UCSD-AML1 (cell line): ENCODE results near the gene PFKFB3.
"Not testable (repeated sequence)": the region's sequence is repeated elsewhere in the genome, so short reads cannot be mapped to it uniquely, and the experiment has no call there.

Experiments
- DNase-seq: peaks from one replicate; lab custom pipeline; 2025; ENCODE audit not compliant: unreplicated experiment; lab: John Stamatoyannopoulos, UW

PFKFB3 gene

DNA sequence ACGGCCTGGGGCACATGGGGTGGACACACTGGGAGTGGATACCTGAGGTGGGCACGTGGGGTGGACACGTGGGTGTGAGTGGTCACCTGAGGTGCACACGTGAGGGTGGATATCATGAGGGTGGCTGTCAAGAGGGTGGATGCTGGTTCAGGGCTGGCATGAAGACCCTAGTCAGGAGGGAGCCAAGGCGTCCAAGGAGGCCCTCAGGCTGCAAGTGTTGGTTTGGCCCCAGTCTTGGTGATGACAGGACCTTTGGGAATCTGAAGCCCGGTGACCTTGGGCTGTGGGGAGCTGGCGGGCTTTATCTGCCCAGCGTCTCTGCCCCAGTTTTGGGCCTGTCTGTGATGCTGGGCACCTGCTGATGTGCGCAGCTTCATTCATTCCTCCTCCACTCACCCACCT lies 24.9 kb upstream of the PFKFB3 start:
- no peak for DNase-seq

DNA sequence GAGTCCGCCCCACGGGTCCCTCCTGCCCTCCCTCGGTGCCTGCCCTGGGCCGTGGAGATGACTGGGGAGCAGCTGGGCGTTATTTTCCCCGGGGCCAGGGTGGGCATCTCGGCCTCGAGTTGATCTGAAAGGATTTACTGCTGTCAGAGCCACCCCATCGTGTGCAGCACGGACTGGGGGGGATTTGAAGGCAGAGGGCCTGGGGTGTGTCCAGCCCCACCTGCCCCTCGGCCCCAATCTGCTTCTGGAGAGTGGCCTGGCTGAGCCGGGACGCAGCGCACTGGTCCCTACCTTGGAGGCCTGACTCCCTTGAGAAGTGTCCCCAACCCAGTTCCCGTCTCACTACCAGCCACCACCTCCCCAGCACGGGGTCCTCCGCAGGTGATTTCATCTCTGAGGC lies 24.2 kb upstream of the PFKFB3 start:
- no peak for DNase-seq

DNA sequence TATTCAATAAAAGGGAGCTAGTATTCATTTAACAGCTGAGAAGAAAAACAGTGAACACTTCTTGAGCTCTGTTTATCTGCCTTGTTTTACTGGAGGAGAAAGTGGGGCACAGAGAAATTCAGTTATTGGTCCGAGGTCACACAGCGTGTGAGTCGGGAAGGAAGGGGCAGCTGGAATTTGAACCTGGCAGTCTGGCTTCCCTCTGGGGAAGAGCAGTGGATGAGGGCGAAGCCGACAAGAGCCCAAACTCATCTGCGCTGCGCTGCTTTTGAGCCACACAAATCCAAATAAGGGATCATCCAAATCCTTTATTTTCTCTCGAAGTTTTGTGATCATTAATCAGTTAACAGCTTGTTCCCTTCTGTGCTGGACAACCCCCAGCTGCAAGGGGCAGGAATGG lies 23.7 kb upstream of the PFKFB3 start:
- no peak for DNase-seq

DNA sequence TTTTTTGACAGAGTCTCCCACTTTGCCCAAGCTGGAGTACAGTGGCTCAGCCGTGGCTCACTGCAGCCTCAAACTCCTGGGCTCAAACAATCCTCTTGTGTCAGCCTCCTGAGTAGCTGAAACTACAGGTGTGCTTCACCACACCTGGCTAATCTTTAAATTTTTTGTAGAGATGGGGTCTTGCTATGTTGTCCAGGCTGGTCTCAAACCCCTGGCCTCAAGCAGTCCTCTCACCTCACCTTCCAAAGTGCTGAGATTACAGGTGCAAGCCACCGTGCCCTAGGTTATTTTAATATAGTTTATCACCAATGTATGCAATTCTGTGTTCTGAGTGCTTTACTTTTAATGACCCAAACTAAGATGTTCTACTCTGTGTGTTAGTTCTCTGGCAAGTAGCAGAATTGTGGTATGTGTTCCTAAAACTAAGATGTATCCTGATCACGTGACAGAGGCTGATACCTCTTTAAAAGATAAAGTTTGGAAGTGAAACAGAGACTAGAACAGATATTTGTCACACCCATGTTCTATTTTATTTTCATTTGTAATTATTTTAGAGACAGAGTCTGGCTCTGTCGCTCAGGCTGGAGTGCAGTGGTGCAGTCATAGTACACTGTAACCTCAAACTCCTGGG lies 22.1 kb upstream of the PFKFB3 start:
- DNase-seq, result no peak

DNA sequence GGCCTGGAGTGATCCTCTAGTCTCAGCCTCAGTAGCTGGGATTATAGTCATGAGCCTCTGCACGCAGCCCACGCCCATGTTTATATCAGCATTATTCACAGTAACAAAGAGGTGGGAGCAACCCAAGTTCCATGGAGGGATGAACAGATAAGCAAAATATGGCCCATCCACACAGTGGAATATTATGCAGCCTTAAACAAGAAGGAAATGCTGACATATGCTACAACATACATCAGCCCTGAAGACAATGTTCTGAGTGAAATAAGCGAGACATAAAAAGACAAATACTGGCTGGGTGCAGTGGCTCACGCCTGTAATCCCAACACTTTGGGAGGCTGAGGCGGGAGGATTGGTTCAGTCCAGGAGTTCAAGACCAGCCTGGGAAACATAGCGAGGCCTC lies 21.5 kb upstream of the PFKFB3 start:
- DNase-seq, result no peak

DNA sequence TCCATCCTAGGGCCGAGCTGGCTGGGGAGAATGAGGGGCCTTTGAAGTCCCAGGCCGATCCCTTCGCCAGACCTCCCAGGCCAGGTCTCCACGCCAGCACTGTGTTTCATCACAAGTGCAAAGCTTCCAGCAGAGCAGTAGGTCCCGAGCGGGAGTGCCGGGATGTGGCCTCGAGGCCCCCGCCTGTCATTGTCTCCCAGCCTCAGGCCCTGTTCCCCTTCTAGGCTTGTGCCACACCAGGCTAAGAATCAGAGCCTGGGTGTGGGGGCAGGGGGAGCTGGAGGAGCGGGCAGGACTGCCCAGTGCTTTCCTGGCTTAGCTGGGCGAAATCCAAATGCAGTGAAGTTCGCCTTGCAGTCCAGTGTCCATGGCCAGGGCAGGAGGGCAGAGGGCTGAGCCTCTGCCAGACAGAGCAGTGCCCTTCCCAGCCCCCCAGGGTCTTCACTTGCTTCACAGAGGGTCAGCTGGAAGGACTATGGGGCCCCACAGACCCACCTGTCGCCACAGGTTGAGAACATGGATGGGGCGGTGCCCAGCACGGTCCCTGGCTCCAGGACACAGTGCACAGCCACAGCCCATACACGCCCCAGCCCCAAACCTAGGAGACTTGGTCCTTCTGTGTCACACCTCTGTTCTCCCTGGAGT lies 20.2 kb upstream of the PFKFB3 start:
- no peak for DNase-seq

DNA sequence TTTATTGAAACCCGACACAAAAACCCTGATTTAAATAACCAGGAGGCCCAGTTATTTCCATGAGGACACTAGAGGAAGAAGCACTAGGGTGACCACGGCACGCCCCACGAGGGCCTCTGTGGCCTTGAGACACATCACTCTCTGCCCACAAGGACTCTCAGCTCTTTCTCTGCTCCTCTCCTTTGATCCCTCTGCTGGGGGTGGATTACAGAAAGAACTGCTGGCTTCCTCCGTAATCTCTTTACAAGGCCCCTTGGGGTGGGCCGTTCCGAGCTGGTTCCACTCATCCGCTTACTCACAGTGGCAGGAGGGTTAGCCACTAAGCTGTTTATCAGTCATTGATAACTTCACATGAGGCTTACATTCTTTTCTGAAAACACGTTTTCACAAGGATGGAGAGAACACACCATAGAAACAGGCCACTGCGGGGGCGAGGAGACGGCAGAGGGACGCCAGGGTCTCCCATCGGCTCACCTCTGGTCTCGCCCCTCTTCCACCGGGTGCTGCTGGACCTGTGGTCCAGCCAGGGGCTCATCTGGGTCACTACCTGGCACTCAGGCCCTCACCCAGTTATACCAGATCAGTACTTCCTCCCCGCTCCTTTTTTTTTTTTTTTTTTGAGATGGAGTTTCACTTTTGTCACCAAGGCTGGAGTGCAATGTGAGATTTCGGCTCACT lies 17.6 kb upstream of the PFKFB3 start:
- DNase-seq, result no peak

DNA sequence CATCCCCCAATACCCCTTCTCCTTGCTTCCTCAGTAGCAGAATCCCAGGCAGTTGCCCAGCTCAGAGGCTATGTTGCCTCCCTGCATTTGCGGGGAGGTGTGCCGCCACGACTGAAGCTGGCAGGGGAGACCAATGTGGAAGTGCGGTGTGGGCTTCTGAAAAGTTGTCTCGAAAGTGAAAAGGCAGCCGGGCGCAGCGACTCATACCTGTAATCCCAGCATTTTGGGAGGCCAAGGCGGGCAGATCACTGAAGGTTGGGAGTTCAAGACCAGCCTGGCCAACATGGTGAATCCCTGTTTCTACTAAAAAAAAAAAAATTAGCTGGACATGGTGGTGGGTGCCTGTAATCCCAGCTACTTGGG lies 15.9 kb upstream of the PFKFB3 start:
- DNase-seq, result no peak

DNA sequence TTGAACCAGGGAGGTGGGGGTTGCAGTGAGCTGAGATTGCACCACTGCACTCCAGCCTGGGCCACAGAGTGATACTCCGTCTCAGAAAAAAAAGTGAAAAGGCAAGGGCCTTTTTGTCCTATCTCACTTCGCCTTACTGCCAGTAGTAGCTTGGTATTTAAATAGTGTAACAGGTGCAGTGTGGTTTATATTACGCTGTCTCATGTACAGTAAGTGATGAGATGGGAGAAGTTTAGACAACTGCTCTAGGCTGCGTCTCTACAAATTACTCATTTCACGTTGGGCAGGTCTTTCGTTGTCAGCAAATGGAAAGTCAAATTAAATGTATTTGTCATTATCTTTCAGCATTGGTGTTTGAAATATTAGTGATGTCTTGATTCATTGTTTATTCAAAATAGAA lies 15.5 kb upstream of the PFKFB3 start:
- DNase-seq, result no peak

DNA sequence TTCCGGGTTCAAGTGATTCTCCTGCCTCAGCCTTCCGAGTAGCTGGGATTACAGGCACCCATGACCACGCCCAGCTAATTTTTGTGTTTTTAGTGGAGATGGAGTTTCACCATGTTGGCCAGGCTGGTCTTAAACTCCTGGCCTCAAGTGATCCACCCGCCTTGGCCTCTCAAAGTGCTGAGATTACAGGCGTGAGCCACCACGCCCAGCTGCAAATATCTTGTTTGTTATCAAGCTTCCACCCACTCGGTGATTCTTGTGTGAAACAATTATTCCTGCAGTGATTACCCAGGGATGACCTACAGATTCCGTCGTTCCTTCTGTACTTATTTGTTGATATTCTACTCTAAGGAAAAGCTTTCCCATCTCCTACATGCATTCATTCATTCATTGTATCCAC lies 12.7 kb upstream of the PFKFB3 start:
- not testable (repeated sequence) for DNase-seq

DNA sequence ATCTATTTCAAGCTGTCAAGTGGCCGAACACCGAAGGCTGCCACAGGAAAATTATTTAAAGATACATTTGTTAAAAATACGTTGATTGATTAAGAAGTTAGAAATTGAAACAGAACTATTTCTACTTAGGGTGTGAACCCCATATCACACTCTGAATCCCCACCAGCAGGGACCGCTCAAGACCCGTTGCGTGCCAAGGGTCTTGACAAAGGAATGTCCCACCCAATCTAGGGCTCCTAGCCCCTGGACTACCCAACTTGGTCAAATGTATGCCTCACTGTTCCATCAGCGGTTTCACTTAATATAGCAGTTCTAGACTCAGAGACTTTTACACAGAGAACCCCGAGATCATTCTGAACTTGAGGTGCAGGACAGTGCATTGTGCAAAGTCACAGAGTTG lies 11.6 kb upstream of the PFKFB3 start:
- DNase-seq, result no peak

DNA sequence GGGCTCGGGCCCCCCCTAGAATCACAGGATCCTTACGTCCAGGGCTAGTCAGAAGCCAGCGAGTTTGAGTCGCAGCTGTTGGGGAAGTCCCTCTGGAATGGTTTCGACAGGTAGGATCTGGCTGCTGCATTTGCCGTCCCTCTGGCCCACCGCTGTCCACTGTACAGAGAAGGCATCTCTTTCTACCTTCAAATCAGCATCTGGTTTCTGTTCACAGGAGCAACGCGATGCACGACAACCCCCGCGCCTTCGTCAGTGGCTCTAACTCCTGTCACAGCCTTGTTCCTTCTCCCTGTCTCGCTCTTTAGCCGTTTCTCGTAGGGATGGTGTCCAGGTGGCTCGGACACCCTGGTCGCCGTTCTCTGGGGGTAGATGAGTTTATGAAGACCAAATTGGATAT lies 11.2 kb upstream of the PFKFB3 start:
- DNase-seq, result no peak

DNA sequence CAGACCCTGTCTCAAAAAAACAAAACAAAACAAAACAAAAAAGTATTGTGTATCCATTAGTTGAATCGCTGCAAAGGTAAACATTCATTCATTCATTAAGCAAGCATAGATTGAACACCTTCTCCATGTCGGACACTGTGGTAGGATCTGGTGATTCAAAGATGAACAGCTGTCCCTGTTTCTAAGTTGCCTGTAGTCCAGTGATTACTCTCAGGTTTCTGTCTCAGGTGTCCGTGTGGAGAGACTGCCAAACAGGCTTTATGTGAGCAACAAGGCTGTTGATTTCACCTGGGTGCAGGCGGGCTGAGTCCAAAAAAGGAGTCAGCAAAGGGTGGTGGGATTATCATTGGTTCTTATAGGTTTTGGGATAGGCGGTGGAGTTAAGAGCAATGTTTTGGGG lies 9.4 kb upstream of the PFKFB3 start:
- DNase-seq, result not testable (repeated sequence)

DNA sequence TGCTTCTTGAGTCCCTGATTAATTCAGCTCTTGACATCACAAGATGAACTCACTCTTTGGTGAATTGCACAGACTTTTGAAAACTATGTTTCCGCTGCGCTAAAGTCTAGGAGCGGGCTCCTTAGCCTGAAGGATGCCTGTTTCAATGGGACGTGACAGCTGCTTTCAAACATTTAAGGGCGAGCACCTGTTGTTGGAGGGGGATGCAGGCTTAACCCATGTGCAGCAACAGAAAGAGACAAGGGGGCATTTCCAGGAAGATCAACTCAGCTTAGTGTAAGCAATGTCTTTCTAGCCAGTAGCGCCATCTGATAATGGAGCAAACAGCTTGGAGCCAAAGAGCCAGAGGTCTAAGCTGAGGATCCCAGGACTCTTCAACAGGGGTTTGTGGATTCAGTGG lies 8.4 kb upstream of the PFKFB3 start:
- DNase-seq, result no peak

DNA sequence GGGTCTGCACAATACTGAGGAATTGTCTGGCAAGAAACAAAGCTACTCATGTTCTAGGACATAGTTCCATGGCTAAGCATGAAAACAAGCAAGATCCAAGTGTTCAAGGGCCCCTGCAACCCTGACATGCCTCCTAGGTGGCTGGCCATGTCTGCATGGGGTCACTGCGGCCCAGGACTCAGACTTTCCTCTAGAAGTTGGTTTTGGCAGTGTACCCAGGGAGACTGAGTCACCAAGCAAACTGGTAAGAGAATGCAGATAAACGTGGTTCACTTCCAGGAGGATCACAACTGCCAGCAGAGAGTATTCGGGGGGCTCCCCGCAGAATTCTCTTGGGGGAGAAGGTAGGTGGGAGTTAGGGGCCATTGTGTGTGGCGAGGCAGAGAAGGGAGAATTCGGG lies 7.4 kb upstream of the PFKFB3 start:
- no peak for DNase-seq

DNA sequence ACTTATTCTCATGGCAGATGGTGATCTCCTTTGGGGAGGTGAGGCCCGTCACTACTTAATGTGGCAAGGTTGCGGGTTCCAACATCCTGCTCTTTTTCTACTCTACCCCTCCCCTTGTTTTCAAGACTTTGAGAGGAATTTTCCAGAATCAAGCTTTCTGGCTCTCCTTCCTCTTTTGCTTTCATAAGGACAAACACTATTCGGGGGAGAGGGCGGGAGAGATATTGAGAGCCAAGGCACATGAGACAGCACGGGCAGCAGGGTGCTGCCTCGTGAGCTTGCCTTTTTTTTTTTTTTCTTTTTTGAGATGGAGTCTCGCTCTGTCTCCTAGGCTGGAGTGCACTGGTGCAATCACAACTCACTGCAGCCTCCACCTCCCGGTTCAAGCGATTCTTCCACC lies 6.9 kb upstream of the PFKFB3 start:
- DNase-seq, result no peak

DNA sequence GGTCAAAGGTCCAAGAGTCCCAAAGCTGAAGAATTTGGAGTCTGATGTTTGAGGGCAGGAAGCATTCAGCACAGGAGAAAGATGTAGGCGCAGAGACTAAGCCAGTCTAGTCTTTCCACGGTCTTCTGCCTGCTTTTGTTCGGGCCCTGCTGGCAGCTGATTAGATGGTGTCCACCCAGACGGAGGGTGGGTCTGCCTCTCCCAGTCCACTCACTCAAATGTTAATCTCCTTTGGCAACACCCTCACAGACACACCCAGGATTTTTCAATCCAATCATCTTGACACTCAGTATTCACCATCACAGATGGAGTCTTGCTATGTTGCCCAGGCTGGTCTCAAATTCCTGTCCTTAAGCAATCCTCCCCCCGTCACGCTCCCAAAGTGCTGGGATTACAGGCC lies 6.2 kb upstream of the PFKFB3 start:
- not testable (repeated sequence) for DNase-seq

DNA sequence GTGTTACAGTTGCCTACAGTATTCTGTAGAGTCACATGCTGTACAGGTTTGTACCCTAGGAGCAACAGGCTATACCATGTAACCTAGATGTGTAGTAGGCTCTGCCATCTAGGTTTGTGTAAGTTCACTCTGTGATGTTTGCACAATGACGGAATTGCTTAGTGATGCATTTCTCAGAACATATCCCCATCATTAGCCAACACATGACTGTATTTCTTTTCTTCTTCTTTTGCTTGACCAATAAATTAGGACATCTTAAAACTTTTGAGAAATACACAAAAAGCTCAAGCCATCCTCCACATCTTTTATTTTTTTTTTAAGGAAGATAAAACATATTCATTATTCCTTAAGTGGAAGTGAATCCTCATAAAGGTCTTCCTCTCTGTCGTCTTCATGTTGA lies 5.4 kb upstream of the PFKFB3 start:
- DNase-seq, result no peak

DNA sequence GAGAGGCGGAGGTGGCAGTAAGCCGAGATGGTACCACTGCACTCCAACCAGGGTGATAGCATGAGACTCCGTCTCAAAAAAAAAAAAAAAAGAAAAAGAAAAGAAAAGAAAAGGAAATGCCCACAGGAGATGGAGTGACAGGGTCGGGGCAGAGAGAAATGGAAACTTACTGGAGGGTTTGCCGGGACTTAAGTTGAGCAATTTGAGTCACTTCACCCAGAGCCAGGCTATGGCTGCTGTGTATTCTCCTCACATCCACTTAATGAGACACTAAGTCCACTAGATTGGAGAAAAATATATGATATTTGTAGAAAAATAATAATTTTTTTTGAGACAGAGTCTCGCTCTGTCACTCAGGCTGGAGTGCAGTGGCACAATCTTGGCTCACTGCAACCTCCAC lies 4.6 kb upstream of the PFKFB3 start:
- no peak for DNase-seq

DNA sequence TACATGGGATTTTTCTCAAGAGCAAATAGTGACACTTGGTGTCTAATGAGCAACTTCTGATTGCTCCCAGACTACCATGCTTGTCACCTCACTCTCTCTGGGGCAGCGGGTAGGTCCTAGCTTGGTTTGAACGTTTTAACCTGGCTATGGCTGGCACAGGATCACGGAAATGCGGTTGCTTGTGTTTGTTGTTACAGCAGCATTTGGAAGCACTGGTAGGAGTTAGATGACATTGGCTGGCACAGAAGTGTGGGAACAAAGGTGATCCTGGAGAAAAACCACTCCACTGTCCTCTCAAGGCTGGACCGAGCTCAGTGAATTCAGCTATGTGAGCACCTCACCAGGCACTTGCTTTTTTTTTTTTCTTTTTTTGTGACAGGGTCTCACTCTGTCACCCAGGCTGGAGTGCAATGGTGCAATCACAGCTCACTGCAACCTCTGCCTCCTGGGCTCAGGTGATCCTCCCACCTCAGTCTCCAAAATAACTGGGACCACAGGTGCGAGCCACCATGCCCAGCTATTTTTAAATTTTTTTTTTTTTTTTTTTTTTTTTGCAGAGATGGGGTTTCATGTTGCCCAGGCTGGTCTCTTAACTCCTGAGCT lies 3.5 kb upstream of the PFKFB3 start:
- DNase-seq, result no peak

DNA sequence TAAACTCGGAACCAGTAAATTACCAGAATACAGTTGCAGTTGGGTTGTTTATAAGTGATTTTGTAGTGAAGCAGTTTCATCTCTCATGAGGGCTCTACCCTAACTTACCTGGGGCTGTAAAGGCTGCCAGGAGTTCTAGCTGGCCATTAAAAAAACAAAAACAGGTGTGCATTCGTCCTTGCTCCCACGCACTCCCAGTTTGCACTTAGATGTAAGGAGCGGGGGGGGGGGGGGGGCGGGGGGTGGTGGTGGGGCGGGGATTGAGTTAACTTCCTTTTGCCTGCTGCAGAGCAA lies 2.3 kb upstream of the PFKFB3 start:
- DNase-seq, result no peak

DNA sequence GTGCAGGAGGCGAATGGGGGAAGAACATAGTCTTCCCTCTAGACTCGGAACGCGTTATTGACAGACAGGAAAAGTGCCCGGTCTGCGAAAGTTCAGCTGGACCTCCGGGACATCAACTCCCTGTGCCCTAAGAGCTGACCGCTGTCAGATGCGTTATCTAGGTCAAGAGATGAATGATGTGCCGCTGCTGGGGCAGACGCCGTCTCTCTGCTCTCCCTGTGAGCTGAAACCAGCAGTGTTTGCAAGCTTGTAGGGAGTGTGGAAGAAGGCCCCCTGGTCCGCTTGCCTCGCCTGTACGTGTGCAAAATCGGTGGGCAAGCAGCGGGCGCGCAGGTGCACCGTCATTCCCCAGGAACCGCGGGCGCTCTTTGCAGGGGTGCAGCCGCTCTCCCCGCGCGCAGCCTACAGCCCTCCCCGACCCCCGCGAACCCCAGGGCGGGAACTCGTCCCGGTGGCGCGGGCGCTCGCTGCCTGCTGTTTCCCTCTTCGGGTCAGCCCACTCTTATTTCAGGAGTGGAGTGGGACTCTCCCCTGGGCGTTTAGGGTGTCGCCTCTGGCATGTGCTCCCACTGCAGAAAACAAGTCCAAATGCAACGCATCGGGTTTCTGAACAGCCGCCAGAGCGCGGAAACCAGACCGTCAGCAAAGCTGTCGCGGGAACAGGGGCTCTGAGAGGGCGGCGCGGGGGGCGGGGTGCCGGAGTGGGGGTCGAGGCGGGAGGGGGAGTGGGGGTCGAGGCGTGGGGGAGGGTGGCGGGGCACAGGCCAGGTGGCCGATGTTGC lies 1.8 kb upstream of the PFKFB3 start:
- no peak for DNase-seq
